ENCODE results near the gene MAGEF1. TPM values are rescaled to one million over a fixed set of nuclear protein-coding genes. Genes with fewer than 3 reads are reported as not detected.

MAGEF1 gene
- total and polyA plus RNA-seq, 2 of the 13 experiments (the other 11 are each of a cell fraction or from before 2014, with no cell fraction given) = 26.0 to 62.4 TPM

GRCh38 chr3:184741798-184742675, 30.2 kb upstream of the MAGEF1 start:
- FAIRE-seq = no peak
- Histone ChIP-seq H3K36me3 (replicated peaks in 1 of 2; ENCODE audit: control insufficient read depth in 1 of 2, insufficient read depth in 2 of 2, low read length in 2 of 2) (no peaks in the 10 kb centered on the region), H3K9me3 (ENCODE audit: low read length) (no peaks in the 10 kb centered on the region), H3K79me2 (ENCODE audit: insufficient read depth, low read length) (no peaks in the 10 kb centered on the region), H3K27me3 (ENCODE audit: control insufficient read depth in 1 of 2, insufficient read depth in 2 of 2, low read length in 2 of 2) (peaks cover 0 to 38% of the 10 kb centered on the region in 2 experiments; a peak in 4 of 5 replicates), H3K9ac (ENCODE audit: insufficient read depth, low read depth, low read length) (no peak overlapping the region), H3K4me3 (replicated peaks in 1 of 3; ENCODE audit: insufficient read depth in 1 of 3, low read depth in 2 of 3, low read length in 3 of 3) (no peak overlapping the region), H3K4me2 (ENCODE audit: low read depth, low read length) (no peak overlapping the region), H4K20me1 (ENCODE audit: insufficient read depth, low read length) (no peaks in the 10 kb centered on the region), H3K4me1 (ENCODE audit: insufficient read depth, low read length) (no peaks in the 10 kb centered on the region), H2AFZ (ENCODE audit: low read length) (no peak overlapping the region), H3K27ac (ENCODE audit: extremely low read length, insufficient read depth, low read length) (no peak overlapping the region)
- no peak for DNase-seq (ENCODE audit: low spot score)
- no peak for TF ChIP-seq ELF4 (CRISPR knock-in tag; IDR thresholded peaks at IDR 0.05; ENCODE audit: borderline replicate concordance)
- TF ChIP-seq BORCS8-MEF2B (CRISPR knock-in tag; IDR thresholded peaks at IDR 0.05) = no peak
- no peak for TF ChIP-seq RBM22 (optimal IDR thresholded peaks at IDR 0.05; ENCODE audit: low read length)
- TF ChIP-seq ZNF264 (CRISPR knock-in tag; IDR thresholded peaks at IDR 0.05) = no peak
- TF ChIP-seq BCL6 (CRISPR knock-in tag; IDR thresholded peaks at IDR 0.05) = no peak
- no peak for TF ChIP-seq ATF2 (CRISPR knock-in tag; IDR thresholded peaks at IDR 0.05)
- TF ChIP-seq MXI1 (IDR thresholded peaks at IDR 0.05; ENCODE audit: borderline replicate concordance, low read depth, low read length) = no peak
- no peak for TF ChIP-seq ZFX (CRISPR knock-in tag; IDR thresholded peaks at IDR 0.05; ENCODE audit: low read depth)
- no peak for TF ChIP-seq HNF4A (CRISPR knock-in tag; IDR thresholded peaks at IDR 0.05)
- TF ChIP-seq KLF13 (CRISPR knock-in tag; IDR thresholded peaks at IDR 0.05) = no peak
- no peak for TF ChIP-seq ZNF597 (CRISPR knock-in tag; IDR thresholded peaks at IDR 0.05)
- no peak for TF ChIP-seq STAT5B (CRISPR knock-in tag; IDR thresholded peaks at IDR 0.05)
- TF ChIP-seq CEBPZ (IDR thresholded peaks at IDR 0.05; ENCODE audit: low read length) = no peak
- TF ChIP-seq CREBL2 (CRISPR knock-in tag; IDR thresholded peaks at IDR 0.05; ENCODE audit: borderline replicate concordance) = no peak
- no peak for TF ChIP-seq ZNF776 (CRISPR knock-in tag; IDR thresholded peaks at IDR 0.05)
- ChIA-PET POLR2A (no interaction called here), CTCF (ENCODE audit: low intra/inter-chr PET ratio, low total read pairs) (no interaction called here)
- intact Hi-C loops (cut with micrococcal nuclease; ENCODE audit: unreplicated experiment) = no loop called here
- no peak for ATAC-seq
- WGBS (ENCODE audit: low lambda C conversion rate) = 57% methylated on average over 12 of the region's 12 CpGs
- BruUV-seq (replicated peaks) = no TSS peak
- in situ Hi-C loops (cut with HindIII; ENCODE audit: extremely low pct_ligation_motif_present, low pct_unique_long_range_greater_than_20kb) = no loop called here
